ENCODE results near the gene SAMM50.

Gene SAMM50

GRCh38 chr22:43925433-43926348 is 29.6 kb upstream of the SAMM50 start:
- H3K9me2 ChIP-seq (replicated peaks; ENCODE audit: insufficient read depth, low read length), result no peaks in the 10 kb centered on the region
- DNase-seq, result no peak
- H3K9me3 ChIP-seq (replicated peaks; ENCODE audit: insufficient read depth, low read length), result no peaks in the 10 kb centered on the region
- no peak for TF ChIP-seq CTCF (IDR thresholded peaks at IDR 0.05; ENCODE audit: low read length)
- no peak for TF ChIP-seq EZH2 (optimal IDR thresholded peaks at IDR 0.05; ENCODE audit: low read depth, low read length)
- no peak for TF ChIP-seq EZH2phosphoT487 (IDR thresholded peaks at IDR 0.05; ENCODE audit: low read length)
- no peaks in the 10 kb centered on the region for H3F3A ChIP-seq (ENCODE audit: insufficient read depth, low read length)
- H2AFZ ChIP-seq (ENCODE audit: low read length), result no peak overlapping the region
- no peak overlapping the region for H3K27ac ChIP-seq (ENCODE audit: low read length)
- H4K20me1 ChIP-seq (ENCODE audit: insufficient read depth, low read length), result no peaks in the 10 kb centered on the region
- H3K36me3 ChIP-seq (replicated peaks; ENCODE audit: insufficient read depth, low read length), result no peaks in the 10 kb centered on the region
- H3K9ac ChIP-seq (ENCODE audit: low read length), result no peak overlapping the region
- H3K4me1 ChIP-seq (ENCODE audit: low read length), result no peaks in the 10 kb centered on the region
- H3K4me2 ChIP-seq (ENCODE audit: low read depth, low read length), result no peak overlapping the region
- H3K27me3 ChIP-seq (replicated peaks; ENCODE audit: insufficient read depth, low read length), result peaks cover 77% of the 10 kb centered on the region
- H3K79me2 ChIP-seq (ENCODE audit: low read length), result no peaks in the 10 kb centered on the region
- H3K4me3 ChIP-seq (ENCODE audit: low read length), result no peak overlapping the region

- no peak overlapping the region for H3K4me2 ChIP-seq (ENCODE audit: low read depth, low read length)
- no peak overlapping the region for H3K27ac ChIP-seq (ENCODE audit: low read length)
- no peak overlapping the region for H3K4me3 ChIP-seq (ENCODE audit: low read length)
- no peaks in the 10 kb centered on the region for H3K36me3 ChIP-seq (replicated peaks; ENCODE audit: insufficient read depth, low read length)
- no peaks in the 10 kb centered on the region for H3K9me3 ChIP-seq (replicated peaks; ENCODE audit: insufficient read depth, low read length)
- H3K79me2 ChIP-seq (ENCODE audit: low read length), result no peaks in the 10 kb centered on the region
- TF ChIP-seq EZH2phosphoT487 (IDR thresholded peaks at IDR 0.05; ENCODE audit: low read length) (no peak), CTCF (IDR thresholded peaks at IDR 0.05; ENCODE audit: low read length) (no peak), EZH2 (optimal IDR thresholded peaks at IDR 0.05; ENCODE audit: low read depth, low read length) (no peak)
- no peak overlapping the region for H3K9ac ChIP-seq (ENCODE audit: low read length)
- no peak overlapping the region for H2AFZ ChIP-seq (ENCODE audit: low read length)
- H4K20me1 ChIP-seq (ENCODE audit: insufficient read depth, low read length), result no peaks in the 10 kb centered on the region
- no peaks in the 10 kb centered on the region for H3F3A ChIP-seq (ENCODE audit: insufficient read depth, low read length)
- no peaks in the 10 kb centered on the region for H3K4me1 ChIP-seq (ENCODE audit: low read length)
- H3K27me3 ChIP-seq (replicated peaks; ENCODE audit: insufficient read depth, low read length), result peaks cover 77% of the 10 kb centered on the region
- no peaks in the 10 kb centered on the region for H3K9me2 ChIP-seq (replicated peaks; ENCODE audit: insufficient read depth, low read length)
- no peak for DNase-seq
Measured at GRCh38 chr22:43926349-43926710, 28.9 kb upstream of the SAMM50 start.

GRCh38 chr22:43928468-43928867 is 26.8 kb upstream of the SAMM50 start:
- no peaks in the 10 kb centered on the region for H4K20me1 ChIP-seq (ENCODE audit: insufficient read depth, low read length)
- DNase-seq, result no peak
- H3K9me2 ChIP-seq (replicated peaks; ENCODE audit: insufficient read depth, low read length), result no peaks in the 10 kb centered on the region
- no peak overlapping the region for H3K9ac ChIP-seq (ENCODE audit: low read length)
- H3K36me3 ChIP-seq (replicated peaks; ENCODE audit: insufficient read depth, low read length), result no peaks in the 10 kb centered on the region
- no peak overlapping the region for H3K27ac ChIP-seq (ENCODE audit: low read length)
- no peaks in the 10 kb centered on the region for H3F3A ChIP-seq (ENCODE audit: insufficient read depth, low read length)
- H3K79me2 ChIP-seq (ENCODE audit: low read length), result no peaks in the 10 kb centered on the region
- peaks cover 90% of the 10 kb centered on the region for H3K27me3 ChIP-seq (replicated peaks; ENCODE audit: insufficient read depth, low read length)
- TF ChIP-seq CTCF (IDR thresholded peaks at IDR 0.05; ENCODE audit: low read length) (no peak), EZH2 (optimal IDR thresholded peaks at IDR 0.05; ENCODE audit: low read depth, low read length) (no peak), EZH2phosphoT487 (IDR thresholded peaks at IDR 0.05; ENCODE audit: low read length) (no peak)
- H2AFZ ChIP-seq (ENCODE audit: low read length), result no peak overlapping the region
- no peak overlapping the region for H3K4me3 ChIP-seq (ENCODE audit: low read length)
- H3K9me3 ChIP-seq (replicated peaks; ENCODE audit: insufficient read depth, low read length), result no peaks in the 10 kb centered on the region
- no peaks in the 10 kb centered on the region for H3K4me1 ChIP-seq (ENCODE audit: low read length)
- H3K4me2 ChIP-seq (ENCODE audit: low read depth, low read length), result no peak overlapping the region
